ELF-1 (cell line): Measurements from ENCODE around the gene CFAP68.
A peak's percentile ranks its signal among the peaks of the same experiment; 100 is the strongest.
"Not testable (repeated sequence)": the region's sequence is repeated elsewhere in the genome, so short reads cannot be mapped to it uniquely, and the experiment has no call there.

ENCODE experiments used
- DNase-seq: peaks from one replicate; pipeline ENCODE4 v3.0.0-alpha.2; 2016; ENCODE audit warnings: low read depth, low spot score

The CFAP68 gene

GRCh38 chr11:111917788-111918187 is 38.4 kb downstream of the CFAP68 start:
- no peak for DNase-seq

DNA sequence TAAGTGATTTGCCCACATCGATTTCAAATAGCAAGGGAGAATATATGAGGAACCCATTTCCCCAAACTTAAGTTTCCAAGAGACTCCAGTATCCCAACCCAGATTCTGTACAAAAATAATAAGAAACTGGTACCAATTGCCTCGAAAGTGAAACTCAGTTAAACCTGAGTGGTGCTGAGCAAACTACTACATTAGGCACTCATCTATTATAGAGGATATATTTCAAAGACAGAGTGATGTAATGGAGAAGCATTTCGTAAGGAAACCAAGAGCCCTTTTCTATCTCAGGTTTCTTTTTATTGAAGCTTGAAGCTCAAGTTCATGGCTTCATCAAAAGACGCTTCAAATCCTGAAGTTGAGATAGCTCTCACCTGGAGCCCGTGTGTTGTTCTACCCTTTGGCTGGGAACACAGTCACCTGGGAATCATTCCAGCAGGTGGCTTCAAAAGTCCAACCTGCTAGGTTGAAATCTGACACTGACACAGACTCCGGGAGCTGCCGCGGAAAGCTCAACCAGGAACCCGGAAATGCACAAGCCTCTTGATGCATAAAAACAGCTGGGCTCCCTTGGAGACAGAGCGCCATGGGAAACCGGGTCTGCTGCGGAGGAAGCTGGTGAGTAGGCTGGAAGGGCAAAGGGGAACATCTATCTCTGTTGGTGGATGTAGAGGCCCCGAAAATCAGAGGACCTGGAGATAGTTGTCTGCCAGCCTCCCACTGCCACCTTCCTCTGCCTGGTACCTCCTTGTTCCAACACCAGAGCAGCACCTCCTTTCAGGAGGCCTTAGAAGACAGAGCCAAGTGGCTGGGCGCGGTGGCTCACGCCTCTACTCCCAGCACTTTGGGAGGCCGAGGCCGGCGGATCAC is 39.3 kb downstream of the CFAP68 start, which contains the start of gene C11orf52:
C11orf52 (plus strand) TSS at position 524 of the 867 bp plus-strand sequence; CDS start at position 584, 60 bp downstream.
- DNase-seq = peak; percentile 91

DNA sequence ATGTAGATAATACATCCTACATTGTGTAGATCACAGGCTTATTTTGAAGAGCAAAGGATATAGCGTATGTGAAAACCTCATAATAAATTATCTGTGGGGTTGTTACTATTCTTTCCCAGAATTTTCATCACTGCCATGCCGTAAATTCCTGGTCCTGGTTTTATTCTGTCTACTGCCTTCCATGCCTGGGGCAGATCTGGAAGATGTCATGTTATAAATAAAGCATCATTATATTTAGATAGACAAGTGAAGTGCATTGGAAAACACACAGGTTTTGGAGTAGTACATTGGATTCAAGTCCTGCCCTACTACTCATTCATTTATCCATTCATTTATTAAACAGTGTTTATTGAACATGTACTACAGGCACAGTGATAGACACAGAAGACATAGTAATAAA is 41.6 kb downstream of the CFAP68 start:
- DNase-seq = no peak

DNA sequence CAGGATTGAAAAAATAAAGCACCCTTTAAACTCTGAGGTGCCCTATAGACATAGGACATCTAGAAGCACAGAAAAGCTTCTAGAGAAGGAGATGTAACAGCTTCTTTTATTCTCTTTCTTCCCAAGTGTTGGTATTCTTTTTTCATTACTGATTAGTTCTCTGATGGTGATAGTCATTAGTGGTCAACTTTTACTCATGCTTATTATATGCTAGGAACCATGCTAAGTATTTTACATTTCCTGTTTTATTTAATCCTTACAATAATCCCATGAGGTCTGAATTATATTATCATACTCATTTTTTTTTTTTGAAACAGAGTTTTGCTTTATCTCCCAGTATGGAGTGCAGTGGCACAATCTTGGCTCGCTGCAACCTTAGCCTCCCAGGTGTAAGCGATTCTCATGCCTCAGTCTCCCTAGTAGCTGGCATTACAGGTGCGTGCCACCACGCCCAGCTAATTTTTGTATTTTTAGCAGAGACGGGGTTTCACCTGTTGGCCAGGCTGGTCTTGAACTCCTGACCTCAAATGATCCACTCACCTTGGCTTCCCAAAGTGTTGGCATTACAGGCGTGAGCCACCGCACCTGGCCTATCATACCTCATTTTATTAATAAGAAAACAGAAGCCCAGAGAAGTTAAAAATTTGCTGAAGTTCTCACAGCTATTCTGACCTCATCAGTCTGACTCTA is 42.3 kb downstream of the CFAP68 start:
- DNase-seq = no peak

- DNase-seq = no peak
Measured at GRCh38 chr11:111922803-111923202, 43.5 kb downstream of the CFAP68 start.

GRCh38 chr11:111923351-111923788 is 44.0 kb downstream of the CFAP68 start:
- no peak for DNase-seq

DNA sequence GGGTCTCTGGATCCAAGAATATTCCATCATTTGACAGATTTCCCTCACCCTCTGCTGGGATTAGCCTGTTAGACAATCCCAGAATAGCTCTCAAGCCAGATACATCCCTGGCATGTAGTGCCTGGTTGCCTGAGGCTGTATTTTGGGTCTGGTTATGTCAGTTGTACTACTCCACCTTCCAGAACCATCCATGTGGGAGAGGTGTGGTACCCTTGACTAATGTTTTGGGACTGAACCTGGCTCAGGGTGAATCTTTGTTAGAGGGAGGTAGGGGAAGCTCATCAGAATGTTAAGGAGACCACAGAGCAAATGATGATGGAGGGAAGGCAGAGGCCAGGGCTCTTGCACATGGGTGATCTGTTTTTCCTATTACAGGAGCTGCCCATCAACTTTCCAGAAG is 44.6 kb downstream of the CFAP68 start:
- DNase-seq = no peak

GRCh38 chr11:111925953-111926352 is 46.6 kb downstream of the CFAP68 start:
- no peak for DNase-seq

GRCh38 chr11:111926505-111927391 is 47.4 kb downstream of the CFAP68 start:
- peak; percentile 98 for DNase-seq

GRCh38 chr11:111930472-111930871 is 51.1 kb downstream of the CFAP68 start:
- DNase-seq = no peak

DNA sequence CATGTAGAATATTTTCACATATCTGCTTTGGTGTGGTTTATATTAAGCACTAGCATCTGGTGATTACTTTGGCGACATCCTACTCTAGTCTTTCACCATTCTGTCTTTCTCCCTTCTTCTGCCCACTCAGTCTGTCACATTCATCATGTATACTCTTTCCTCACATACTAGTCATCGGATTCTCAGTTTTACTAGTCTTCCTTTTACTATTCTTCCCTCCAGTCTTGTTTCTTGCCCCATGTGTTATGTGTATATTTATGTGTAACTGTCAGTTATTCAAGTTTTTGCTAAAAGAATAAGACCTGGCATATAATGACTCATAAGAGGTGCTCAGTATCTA is 53.2 kb downstream of the CFAP68 start:
- no peak for DNase-seq

GRCh38 chr11:111933176-111933575 is 53.8 kb downstream of the CFAP68 start:
- not testable (repeated sequence) for DNase-seq

GRCh38 chr11:111933872-111934271 is 54.5 kb downstream of the CFAP68 start:
- no peak for DNase-seq

- no peak for DNase-seq
Measured at GRCh38 chr11:111934306-111934705, 55.0 kb downstream of the CFAP68 start.
